ENCODE measurements around the gene CCDC3. TPM values are rescaled to one million over a fixed set of nuclear protein-coding genes. Genes with fewer than 3 reads are reported as not detected.

Gene CCDC3
- total RNA-seq, 1 donor, result 0.43 TPM

GRCh38 chr10:12938271-12938670 is 63.2 kb downstream of the CCDC3 start:
- no peak overlapping the region for H3K4me3 ChIP-seq (ENCODE audit: low read depth, low read length)
- TF ChIP-seq CTCF (IDR thresholded peaks at IDR 0.05; ENCODE audit: insufficient read depth, low read depth, low read length), result no peak
- no peak for DNase-seq (ENCODE audit: low read depth)

GRCh38 chr10:12937527-12937926 is 64.0 kb downstream of the CCDC3 start:
- DNase-seq (ENCODE audit: low read depth), result no peak
- TF ChIP-seq CTCF (IDR thresholded peaks at IDR 0.05; ENCODE audit: insufficient read depth, low read depth, low read length), result no peak

GRCh38 chr10:12934777-12935176 is 66.7 kb downstream of the CCDC3 start:
- no peak overlapping the region for H3K4me3 ChIP-seq (ENCODE audit: low read depth, low read length)
- TF ChIP-seq CTCF (IDR thresholded peaks at IDR 0.05; ENCODE audit: insufficient read depth, low read depth, low read length), result no peak
- DNase-seq (ENCODE audit: low read depth), result peak; percentile 76

More at GRCh38 chr10:12937527-12937926, 64.0 kb downstream of the CCDC3 start:
- no peak overlapping the region for H3K4me3 ChIP-seq (ENCODE audit: low read depth, low read length)

GRCh38 chr10:12929381-12929780 is 72.1 kb downstream of the CCDC3 start:
- TF ChIP-seq CTCF (IDR thresholded peaks at IDR 0.05; ENCODE audit: insufficient read depth, low read depth, low read length), result no peak
- no peak overlapping the region for H3K4me3 ChIP-seq (ENCODE audit: low read depth, low read length)
- no peak for DNase-seq (ENCODE audit: low read depth)

- H3K4me3 ChIP-seq (ENCODE audit: low read depth, low read length), result no peak overlapping the region
- no peak for DNase-seq (ENCODE audit: low read depth)
- TF ChIP-seq CTCF (IDR thresholded peaks at IDR 0.05; ENCODE audit: insufficient read depth, low read depth, low read length), result no peak
Observed at GRCh38 chr10:12928571-12928970, 72.9 kb downstream of the CCDC3 start.

- no peak for TF ChIP-seq CTCF (IDR thresholded peaks at IDR 0.05; ENCODE audit: insufficient read depth, low read depth, low read length)
- no peak overlapping the region for H3K4me3 ChIP-seq (ENCODE audit: low read depth, low read length)
- DNase-seq (ENCODE audit: low read depth), result no peak
Observed at GRCh38 chr10:12927896-12928295, 73.6 kb downstream of the CCDC3 start.

- TF ChIP-seq CTCF (IDR thresholded peaks at IDR 0.05; ENCODE audit: insufficient read depth, low read depth, low read length), result no peak
- H3K4me3 ChIP-seq (ENCODE audit: low read depth, low read length), result no peak overlapping the region
- DNase-seq (ENCODE audit: low read depth), result no peak
Observed at GRCh38 chr10:12925845-12926244, 75.7 kb downstream of the CCDC3 start.
